Tibial nerve (tissue), 4 donors: Measurements from ENCODE around the gene PVALEF. TPM values are rescaled to one million over a fixed set of nuclear protein-coding genes. Genes with fewer than 3 reads are reported as not detected.

Experiments
- DNase-seq, 2 donors: peaks; one replicate each; pipeline ENCODE4 v3.0.0-alpha.2; 2019; ENCODE audit warnings: low spot score in 2 of 2
- H3K27ac ChIP-seq, 4 donors: fragments of 200-600 bp; sonication (generic) in 3 of 4; one replicate each; pipeline ENCODE4 v1.5.1; 2017 to 2019; ENCODE audit warnings: mild to moderate bottlenecking in 1 of 4
- H3K27me3 ChIP-seq, 2 donors: fragments of 200-600 bp; sonication (generic) in 1 of 2; one replicate each; pipeline versions ENCODE4 v1.5.1 to v1.6.0; 2017 to 2019
- H3K36me3 ChIP-seq, 3 donors: fragments of 200-600 bp; sonication (generic); one replicate each; pipeline ENCODE4 v1.5.1; 2018 to 2019
- H3K4me1 ChIP-seq, 4 donors: fragments of 200-600 bp; sonication (generic) in 3 of 4; one replicate each; pipeline ENCODE4 v1.5.1; 2017 to 2019
- H3K4me3 ChIP-seq, 4 donors: fragments of 200-600 bp; sonication (generic) in 3 of 4; one replicate each; pipeline ENCODE4 v1.5.1; 2017 to 2019; ENCODE audit warnings: mild to moderate bottlenecking in 1 of 4, moderate library complexity in 1 of 4
- H3K9me3 ChIP-seq, 4 donors: fragments of 200-600 bp; sonication (generic) in 3 of 4; one replicate each; pipeline ENCODE4 v1.5.1; 2017 to 2019
- EP300 ChIP-seq, 2 donors: sonication (generic); formaldehyde crosslinking; IDR thresholded peaks; one replicate each; pipeline ENCODE4 v1.6.1; 2017; ENCODE audit warnings: antibody characterized with exemption in 2 of 2, mild to moderate bottlenecking in 1 of 2
- POLR2A ChIP-seq, 2 donors: fragments of 450-650 bp; IDR thresholded peaks; one replicate each; pipeline ENCODE4 v1.6.1; 2017; ENCODE audit warnings: antibody characterized with exemption in 2 of 2, mild to moderate bottlenecking in 2 of 2, moderate library complexity in 2 of 2
- WGBS, 2 donors: methylation state at CpG; one replicate each; pipeline ENCODE4 v1.1.5; 2018; 5-methylcytosine and 5-hydroxymethylcytosine counted together
- total RNA-seq, 4 donors: library from RNA; depleted of rRNA; stranded (reverse); fragments of >200 nt; gene quantifications; one replicate each; pipeline ENCODE4 v1.1.0, GENCODE V29; 2016
- TF ChIP-seq, protein P1 (sequence below), 5 experiments: fragments of 200-600 bp in 3 of 5; fragments of 450-650 bp in 2 of 5; sonication (generic) in 3 of 5; IDR thresholded peaks; one replicate each; pipeline ENCODE4 v1.5.1; 2016 to 2019; ENCODE audit warnings: antibody characterized with exemption in 5 of 5, mild to moderate bottlenecking in 3 of 5, moderate library complexity in 2 of 5

PVALEF gene
- total RNA-seq, 4 donors from 2014 or later: not detected

DNA sequence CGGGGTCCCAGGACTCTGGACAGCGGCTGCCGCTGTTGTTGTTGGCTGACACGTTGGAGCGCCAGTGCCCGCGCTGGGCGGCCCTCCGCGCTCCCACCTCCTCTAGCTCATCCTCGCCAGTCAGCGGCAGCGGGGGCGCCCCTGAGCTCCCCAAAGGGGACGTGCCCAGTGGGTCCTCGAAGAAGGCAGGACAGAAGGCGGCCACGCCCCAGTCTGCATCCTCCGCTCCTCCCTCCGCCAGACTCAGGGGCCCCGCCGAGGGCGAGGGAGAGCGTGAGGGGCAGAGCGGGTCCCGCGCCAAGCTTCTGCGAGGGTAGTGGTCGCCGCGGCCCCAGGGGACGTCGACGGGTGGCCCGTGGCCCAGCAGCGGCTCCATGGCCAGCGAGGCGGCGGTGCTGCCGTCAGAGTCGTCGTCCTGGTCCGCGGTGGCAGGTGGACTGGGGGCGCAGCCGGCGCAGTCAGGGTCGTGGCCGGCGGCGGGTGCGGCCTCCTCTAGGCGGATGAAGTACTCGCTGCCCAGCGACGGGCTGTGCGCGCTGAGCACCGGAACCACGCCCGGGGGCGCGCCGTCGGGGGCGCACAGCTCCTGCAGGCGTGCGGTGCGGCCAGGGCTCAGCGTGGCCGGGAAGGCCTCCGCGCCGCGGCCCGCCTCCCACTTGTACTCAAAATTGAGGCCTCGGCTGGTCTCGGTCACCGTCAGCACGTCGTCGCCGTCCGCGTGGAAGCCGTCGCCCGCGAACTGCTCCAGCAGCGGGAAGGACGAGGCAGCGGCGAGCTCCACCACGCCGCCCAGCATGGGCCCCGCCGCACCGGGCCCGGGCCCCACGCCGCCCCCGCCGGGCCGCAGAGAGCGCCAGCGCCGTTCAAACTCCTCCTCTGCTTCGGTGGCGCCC, 43.2 kb upstream of the PVALEF start:
- no peaks in the 10 kb centered on the region for H3K27me3 ChIP-seq
- no peaks in the 10 kb centered on the region for H3K9me3 ChIP-seq
- WGBS, 2 donors: 11 to 32% methylated on average over 7 to 52 of the region's 109 CpGs
- H3K36me3 ChIP-seq: peaks cover 0 to 36% (median 0%) of the 10 kb centered on the region in 3 donors
- TF ChIP-seq EP300 (IDR thresholded peaks at IDR 0.05): peak in 1 of 2 donors; percentile 52
- TF ChIP-seq, protein P1, sequence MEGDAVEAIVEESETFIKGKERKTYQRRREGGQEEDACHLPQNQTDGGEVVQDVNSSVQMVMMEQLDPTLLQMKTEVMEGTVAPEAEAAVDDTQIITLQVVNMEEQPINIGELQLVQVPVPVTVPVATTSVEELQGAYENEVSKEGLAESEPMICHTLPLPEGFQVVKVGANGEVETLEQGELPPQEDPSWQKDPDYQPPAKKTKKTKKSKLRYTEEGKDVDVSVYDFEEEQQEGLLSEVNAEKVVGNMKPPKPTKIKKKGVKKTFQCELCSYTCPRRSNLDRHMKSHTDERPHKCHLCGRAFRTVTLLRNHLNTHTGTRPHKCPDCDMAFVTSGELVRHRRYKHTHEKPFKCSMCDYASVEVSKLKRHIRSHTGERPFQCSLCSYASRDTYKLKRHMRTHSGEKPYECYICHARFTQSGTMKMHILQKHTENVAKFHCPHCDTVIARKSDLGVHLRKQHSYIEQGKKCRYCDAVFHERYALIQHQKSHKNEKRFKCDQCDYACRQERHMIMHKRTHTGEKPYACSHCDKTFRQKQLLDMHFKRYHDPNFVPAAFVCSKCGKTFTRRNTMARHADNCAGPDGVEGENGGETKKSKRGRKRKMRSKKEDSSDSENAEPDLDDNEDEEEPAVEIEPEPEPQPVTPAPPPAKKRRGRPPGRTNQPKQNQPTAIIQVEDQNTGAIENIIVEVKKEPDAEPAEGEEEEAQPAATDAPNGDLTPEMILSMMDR (IDR thresholded peaks at IDR 0.05): no peak
- H3K27ac ChIP-seq: peak overlapping the region; percentile 73 to 93 (median 84)
- peak overlapping the region; percentile 1 to 65 (median 14) for H3K4me3 ChIP-seq
- peaks cover 0 to 53% (median 23%) of the 10 kb centered on the region in 4 donors for H3K4me1 ChIP-seq
- DNase-seq: no peak

DNA sequence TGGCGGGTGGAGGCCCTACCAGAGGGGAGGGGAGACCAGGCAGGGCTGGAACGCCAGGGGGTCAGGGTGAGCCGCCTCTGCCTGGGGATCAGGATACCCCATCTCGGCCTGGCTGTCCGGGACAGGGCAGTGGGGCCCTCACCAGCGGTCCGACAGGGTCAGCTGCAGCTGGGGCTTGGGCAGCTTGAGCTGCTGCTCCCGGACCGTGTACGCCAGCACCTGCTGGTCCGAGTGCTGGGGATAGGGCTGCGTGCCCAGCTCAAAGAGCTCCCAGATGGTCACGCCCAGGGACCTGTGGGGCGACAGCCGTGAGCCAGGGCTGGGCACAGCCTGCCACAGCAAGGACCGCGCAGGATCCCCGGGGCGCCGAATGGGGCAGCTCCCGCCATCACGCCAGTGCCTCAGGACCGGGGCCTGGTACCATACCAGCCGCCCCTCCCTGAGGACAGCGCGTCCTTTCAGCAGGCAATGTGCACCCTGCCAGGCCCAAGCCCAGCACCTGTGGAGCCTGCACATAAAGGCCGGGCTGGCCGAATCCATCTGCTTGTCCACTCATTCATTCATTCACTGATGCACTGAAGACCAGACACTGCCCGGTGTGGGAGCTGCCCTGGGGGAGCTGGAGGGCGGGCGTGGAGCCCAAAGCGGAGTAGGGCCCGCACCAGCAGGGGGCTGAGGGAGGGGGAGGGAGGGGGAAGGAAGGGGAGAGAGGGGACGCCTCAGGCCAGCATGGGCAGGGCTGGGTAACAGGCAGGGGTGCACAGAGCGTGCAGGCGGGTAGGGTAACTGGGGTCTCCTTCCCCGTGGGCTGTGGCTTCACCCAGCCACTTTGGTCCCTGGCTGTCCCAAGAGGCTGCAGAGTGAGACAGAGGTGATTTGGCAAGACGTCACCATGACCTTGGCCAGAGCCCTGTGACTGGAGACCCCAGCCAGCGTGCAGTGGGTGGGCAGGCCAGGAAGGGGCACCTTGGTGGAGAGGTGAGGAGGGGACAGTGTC, 42.0 kb upstream of the PVALEF start:
- no peaks in the 10 kb centered on the region for H3K27me3 ChIP-seq
- WGBS, 2 donors: 61 to 66% methylated on average over 15 to 27 of the region's 39 CpGs
- H3K27ac ChIP-seq: peak overlapping the region; percentile 66 to 93 (median 84)
- peaks cover 0 to 42% (median 0%) of the 10 kb centered on the region in 3 donors for H3K36me3 ChIP-seq
- peaks cover 0 to 41% (median 19%) of the 10 kb centered on the region in 4 donors for H3K4me1 ChIP-seq
- no peaks in the 10 kb centered on the region for H3K9me3 ChIP-seq
- TF ChIP-seq POLR2A (IDR thresholded peaks at IDR 0.05) (no peak), EP300 (IDR thresholded peaks at IDR 0.05) (peak in 1 of 2 donors; percentile 22)
- no peak for DNase-seq
- peak overlapping the region in 2 of 4 donors; percentile 65 to 76 for H3K4me3 ChIP-seq

DNA sequence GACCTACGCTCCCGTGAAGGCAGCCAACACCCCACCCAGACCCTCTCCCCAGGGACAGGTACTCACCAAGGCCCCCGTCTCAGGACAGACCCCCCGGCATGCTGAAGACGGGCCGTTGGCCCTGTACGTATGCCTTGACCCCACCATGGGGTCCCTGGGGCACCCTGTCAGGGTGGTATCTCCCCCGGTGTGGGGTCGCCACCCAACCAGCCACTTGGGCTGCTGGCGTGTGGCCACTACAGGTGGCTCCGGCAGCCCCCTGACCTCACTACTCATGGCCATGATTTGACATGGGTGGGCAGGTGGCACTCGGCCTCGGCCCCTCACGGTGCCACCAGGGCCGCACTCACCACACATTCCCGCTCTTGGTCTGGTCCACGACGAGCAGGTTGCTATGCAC, 40.9 kb upstream of the PVALEF start:
- peak overlapping the region; percentile 66 to 93 (median 84) for H3K27ac ChIP-seq
- peaks cover 0 to 31% (median 11%) of the 10 kb centered on the region in 4 donors for H3K4me1 ChIP-seq
- TF ChIP-seq, protein P1 (IDR thresholded peaks at IDR 0.05): no peak
- TF ChIP-seq POLR2A (IDR thresholded peaks at IDR 0.05): no peak
- TF ChIP-seq EP300 (IDR thresholded peaks at IDR 0.05): peak in 1 of 2 donors; percentile 34
- peaks cover 0 to 41% (median 0%) of the 10 kb centered on the region in 3 donors for H3K36me3 ChIP-seq
- no peak for DNase-seq
- 32 to 64% methylated on average over 9 to 14 of the region's 18 CpGs for WGBS, 2 donors
- H3K27me3 ChIP-seq: no peaks in the 10 kb centered on the region
- H3K9me3 ChIP-seq: no peaks in the 10 kb centered on the region
- H3K4me3 ChIP-seq: peak overlapping the region; percentile 3 to 76 (median 53)

DNA sequence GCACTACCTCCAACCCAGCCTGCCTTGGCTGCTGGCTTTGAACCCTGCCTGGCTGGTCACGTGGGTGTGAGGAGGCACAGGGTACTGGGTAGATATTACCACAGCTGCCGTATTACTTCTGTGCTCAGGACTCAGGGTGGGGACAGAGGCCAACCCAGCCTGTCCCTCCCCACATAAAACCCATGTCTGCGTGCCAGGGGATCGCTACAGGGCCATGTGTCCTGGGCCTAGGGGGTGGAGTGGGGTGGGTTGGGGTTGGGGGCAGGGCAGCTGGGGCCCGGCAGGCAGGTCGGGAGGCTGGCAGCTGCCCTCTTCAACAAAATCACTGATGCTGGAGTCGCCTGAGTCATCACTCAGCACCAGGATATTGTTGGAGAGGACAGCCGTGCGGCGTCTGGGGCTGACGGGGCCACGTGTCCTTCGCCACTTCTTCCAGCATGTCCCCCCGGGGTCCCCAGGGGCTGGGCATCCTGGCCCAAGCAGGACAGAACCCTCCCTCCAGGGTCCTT, 39.7 kb upstream of the PVALEF start:
- 32 to 48% methylated on average over 5 to 12 of the region's 14 CpGs for WGBS, 2 donors
- Histone ChIP-seq H3K27me3 (no peaks in the 10 kb centered on the region), H3K4me3 (peak overlapping the region; percentile 36 to 76 (median 53)), H3K9me3 (no peaks in the 10 kb centered on the region), H3K4me1 (peaks cover 0 to 25% (median 5%) of the 10 kb centered on the region in 4 donors), H3K27ac (peak overlapping the region; percentile 69 to 93 (median 84)), H3K36me3 (peaks cover 0 to 34% (median 0%) of the 10 kb centered on the region in 3 donors)
- DNase-seq: no peak
- no peak for TF ChIP-seq POLR2A (IDR thresholded peaks at IDR 0.05)
- peak in 1 of 2 donors; percentile 71 for TF ChIP-seq EP300 (IDR thresholded peaks at IDR 0.05)
- TF ChIP-seq, protein P1 (IDR thresholded peaks at IDR 0.05): no peak
